ENCODE results near the gene PRICKLE2.

Gene PRICKLE2

GRCh38 chr3:64222501-64223111 lies 2.7 kb downstream of the PRICKLE2 start:
- no peak for DNase-seq

GRCh38 chr3:64221571-64222257 lies 3.6 kb downstream of the PRICKLE2 start:
- no peak for DNase-seq

GRCh38 chr3:64220161-64220914 lies 4.9 kb downstream of the PRICKLE2 start:
- DNase-seq: no peak

- no peak for DNase-seq
Observed at GRCh38 chr3:64218746-64219145, 6.5 kb downstream of the PRICKLE2 start.

GRCh38 chr3:64218329-64218728 lies 6.9 kb downstream of the PRICKLE2 start:
- DNase-seq: no peak

- DNase-seq: no peak
Observed at GRCh38 chr3:64216274-64217147, 8.8 kb downstream of the PRICKLE2 start.

GRCh38 chr3:64215559-64215958 lies 9.7 kb downstream of the PRICKLE2 start:
- no peak for DNase-seq

- DNase-seq: no peak
Observed at GRCh38 chr3:64215103-64215502, 10.2 kb downstream of the PRICKLE2 start.

- no peak for DNase-seq
Observed at GRCh38 chr3:64214381-64215018, 10.8 kb downstream of the PRICKLE2 start.

GRCh38 chr3:64213962-64214379 lies 11.3 kb downstream of the PRICKLE2 start:
- DNase-seq: no peak

GRCh38 chr3:64213224-64213878 lies 11.9 kb downstream of the PRICKLE2 start:
- no peak for DNase-seq

- no peak for DNase-seq
Observed at GRCh38 chr3:64209866-64210621, 15.2 kb downstream of the PRICKLE2 start.

- DNase-seq: no peak
Observed at GRCh38 chr3:64207289-64208080, 17.8 kb downstream of the PRICKLE2 start.

- no peak for DNase-seq
Observed at GRCh38 chr3:64203969-64204908, 21.0 kb downstream of the PRICKLE2 start.

GRCh38 chr3:64203216-64203615 lies 22.1 kb downstream of the PRICKLE2 start:
- DNase-seq: no peak

- DNase-seq: no peak
Observed at GRCh38 chr3:64199932-64200331, 25.3 kb downstream of the PRICKLE2 start.

- no peak for DNase-seq
Observed at GRCh38 chr3:64196236-64196929, 28.9 kb downstream of the PRICKLE2 start.

- DNase-seq: no peak
Observed at GRCh38 chr3:64195789-64196188, 29.5 kb downstream of the PRICKLE2 start.

Data from right kidney (tissue), 1 donor.